Measurements from ENCODE around the gene VWA2. TPM values are rescaled to one million over a fixed set of nuclear protein-coding genes. Genes with fewer than 3 reads are reported as not detected.

VWA2 gene
- polyA plus RNA-seq, 3 donors, result 0.22 to 1.8 (median 0.68) TPM

DNA sequence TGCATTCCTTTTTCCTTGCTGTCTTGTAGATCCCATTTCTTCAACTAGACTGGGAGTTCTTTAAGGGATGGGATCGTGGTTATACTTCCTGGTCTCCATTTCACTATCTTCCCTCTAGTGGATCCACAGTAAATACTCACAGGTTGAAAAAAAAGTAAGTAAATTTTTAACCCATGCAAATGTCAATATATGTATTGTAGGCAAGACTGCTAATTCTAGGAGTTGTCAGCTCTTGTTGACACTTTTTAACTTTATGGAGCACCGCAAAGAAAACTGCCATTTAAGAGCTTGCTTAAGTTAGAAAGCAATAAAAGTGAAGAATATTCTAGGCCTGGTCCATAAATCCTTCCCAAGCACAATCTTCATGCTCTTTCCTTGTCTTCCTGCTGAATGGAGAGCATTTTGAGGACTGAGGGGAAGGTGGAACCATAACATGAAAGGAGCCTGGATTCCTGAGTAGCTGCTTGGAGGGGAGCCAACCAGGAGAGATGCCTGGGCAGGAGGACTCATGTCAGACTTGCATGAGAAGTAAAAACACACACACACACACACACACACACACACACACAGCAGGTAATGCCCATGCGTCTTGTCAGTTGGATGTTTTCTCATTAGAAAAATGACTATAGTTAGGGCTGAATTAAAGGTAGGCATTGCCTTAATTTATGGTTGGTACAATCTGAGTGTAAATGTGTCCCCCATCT lies 32.2 kb downstream of the VWA2 start:
- no peak overlapping the region for H3K27ac ChIP-seq (ENCODE audit: low read depth, low read length)
- 62 to 87% (median 81%) methylated on average over 3 of the region's 3 CpGs for WGBS, 3 donors

DNA sequence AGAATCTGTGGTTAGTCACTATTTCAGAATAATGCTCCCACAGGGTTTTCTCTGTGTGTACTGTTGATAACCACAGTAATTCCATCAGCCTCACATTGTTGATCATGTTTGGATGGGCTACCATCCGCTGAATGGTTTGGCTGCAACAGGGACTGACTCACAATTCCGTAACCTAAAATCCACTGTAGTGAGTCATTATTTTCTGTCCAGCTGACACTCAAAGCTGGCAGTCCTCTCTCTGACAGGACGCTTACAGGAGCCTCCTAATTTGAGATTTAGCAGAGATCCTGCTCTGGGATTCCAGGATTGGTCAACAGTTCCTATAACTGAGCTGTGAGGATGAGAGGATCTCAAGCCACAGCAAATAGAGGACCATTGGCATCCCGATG lies 32.7 kb downstream of the VWA2 start:
- WGBS, 3 donors, result 48 to 70% (median 61%) methylated on average over 4 of the region's 4 CpGs
- H3K27ac ChIP-seq (ENCODE audit: low read depth, low read length), result no peak overlapping the region

DNA sequence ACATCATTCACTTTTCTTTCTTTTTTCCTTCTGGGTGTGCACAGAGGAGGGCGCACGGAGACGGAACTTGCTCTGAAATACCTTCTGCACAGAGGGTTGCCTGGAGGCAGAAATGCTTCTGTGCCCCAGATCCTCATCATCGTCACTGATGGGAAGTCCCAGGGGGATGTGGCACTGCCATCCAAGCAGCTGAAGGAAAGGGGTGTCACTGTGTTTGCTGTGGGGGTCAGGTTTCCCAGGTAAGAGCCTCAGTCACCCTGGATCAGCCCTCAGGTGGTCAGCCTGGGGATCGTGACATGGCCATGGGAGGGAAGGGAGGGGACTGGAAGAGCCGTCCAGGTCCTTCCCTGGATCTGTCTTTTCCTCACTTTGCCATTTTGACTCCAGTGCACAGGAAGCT lies 33.6 kb downstream of the VWA2 start:
- 86 to 92% (median 92%) methylated on average over 6 of the region's 6 CpGs for WGBS, 3 donors

DNA sequence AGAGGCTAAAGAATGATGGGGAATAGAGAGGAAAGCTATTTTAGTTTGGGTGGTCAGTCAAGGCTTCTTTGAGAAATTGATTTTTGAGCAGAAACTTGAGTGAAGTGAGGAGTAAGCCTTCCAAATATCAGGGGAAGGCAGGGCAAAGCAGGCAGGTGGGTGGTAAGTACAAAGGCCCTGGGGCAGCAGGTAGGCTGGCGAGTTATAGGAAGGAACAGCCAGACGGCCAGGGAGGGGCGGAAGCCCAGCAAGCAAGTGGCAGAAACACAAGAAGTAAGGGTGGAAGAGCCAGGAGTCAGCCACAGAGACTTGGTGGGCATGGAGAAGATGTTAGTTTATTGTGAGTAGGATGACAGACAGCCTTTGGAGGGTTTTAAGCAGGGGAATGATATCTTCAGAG lies 34.9 kb downstream of the VWA2 start:
- H3K27ac ChIP-seq (ENCODE audit: low read depth, low read length), result no peak overlapping the region
- 85 to 91% (median 86%) methylated on average over 3 of the region's 3 CpGs for WGBS, 3 donors

More for the DNA sequence above, 33.6 kb downstream of the VWA2 start:
- no peak overlapping the region for H3K27ac ChIP-seq (ENCODE audit: low read depth, low read length)

DNA sequence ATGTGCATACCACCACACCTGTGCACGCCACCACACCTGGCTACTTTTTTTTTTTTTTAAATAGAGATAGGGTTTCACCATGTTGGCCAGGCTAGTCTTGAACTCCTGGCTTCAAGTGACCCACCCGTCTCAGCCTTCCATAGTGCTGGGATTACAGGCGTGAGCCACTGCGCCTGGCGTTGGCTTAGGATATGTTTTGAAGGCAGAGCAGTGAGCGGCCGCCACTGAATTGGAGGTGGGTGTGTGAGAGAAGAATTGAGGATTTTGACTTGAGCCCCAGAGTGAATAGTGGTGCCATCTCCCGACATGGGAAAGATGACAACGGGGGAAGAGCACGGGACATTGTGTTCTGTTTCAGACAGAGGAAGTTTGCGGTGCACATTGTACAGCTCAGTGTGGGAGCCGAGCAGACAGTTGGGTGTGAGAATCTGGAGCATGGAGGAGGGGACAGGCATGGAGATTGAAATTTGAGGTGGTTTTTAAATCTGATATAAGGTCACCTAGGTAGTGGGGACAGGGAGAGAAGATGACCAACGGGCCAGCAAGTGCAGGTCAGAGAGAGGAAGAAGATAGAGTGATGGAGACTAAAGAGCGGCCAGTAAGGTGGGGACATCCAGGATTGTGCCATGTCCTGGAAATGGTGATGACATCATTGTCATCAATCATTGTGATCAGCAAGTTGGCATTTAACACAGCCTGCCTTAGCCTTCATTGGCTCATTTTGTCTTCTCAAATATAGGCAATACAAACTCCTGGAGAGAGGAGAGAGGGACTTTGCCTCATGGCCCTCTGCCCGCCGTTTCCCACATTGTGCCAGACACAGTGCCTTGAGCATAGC lies 35.8 kb downstream of the VWA2 start:
- 92 to 95% (median 93%) methylated on average over 16 of the region's 16 CpGs for WGBS, 3 donors
- H3K27ac ChIP-seq (ENCODE audit: low read depth, low read length), result no peak overlapping the region

DNA sequence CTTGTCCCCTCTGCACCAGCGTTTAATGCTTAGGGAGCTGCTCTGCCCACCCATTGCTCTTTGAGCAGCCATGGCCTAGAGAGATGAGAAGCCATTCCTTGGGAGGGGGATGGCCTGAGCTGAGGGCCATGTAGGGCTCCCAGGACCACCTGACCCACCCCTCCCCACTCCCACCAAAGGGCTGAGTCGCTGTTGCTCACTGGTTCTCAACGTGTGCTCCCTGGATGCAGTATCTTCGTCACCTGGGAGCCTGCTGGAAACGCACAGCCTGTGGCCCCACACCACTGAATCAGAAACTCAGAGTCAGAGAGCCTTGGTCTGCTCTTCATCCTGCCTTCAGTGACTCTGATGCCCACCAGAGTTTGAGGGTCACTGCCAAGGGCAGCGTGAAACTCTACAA lies 37.0 kb downstream of the VWA2 start:
- H3K27ac ChIP-seq (ENCODE audit: low read depth, low read length), result no peak overlapping the region
- WGBS, 3 donors, result 90 to 95% (median 94%) methylated on average over 6 of the region's 6 CpGs

DNA sequence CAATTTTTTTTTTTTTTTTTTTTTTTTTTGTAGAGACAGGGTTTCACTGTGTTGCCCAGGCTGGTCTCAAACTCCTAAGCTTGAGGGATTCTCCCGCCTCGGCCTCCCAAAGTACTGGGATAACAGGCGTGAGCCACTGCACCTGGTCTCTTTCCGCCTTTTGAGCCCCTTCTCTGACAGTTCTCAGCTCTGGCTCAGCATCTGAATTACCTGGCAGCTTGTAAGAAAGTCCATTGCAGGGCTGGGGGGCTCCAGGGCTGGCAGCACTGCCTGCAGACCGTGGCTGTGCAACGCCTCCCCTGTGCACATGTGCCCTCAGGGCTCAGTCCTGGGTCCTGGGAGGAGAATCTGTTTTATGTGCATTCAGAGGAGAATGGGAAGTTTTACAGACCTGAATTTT lies 37.6 kb downstream of the VWA2 start:
- no peak overlapping the region for H3K27ac ChIP-seq (ENCODE audit: low read depth, low read length)
- 94 to 98% (median 96%) methylated on average over 6 of the region's 6 CpGs for WGBS, 3 donors

DNA sequence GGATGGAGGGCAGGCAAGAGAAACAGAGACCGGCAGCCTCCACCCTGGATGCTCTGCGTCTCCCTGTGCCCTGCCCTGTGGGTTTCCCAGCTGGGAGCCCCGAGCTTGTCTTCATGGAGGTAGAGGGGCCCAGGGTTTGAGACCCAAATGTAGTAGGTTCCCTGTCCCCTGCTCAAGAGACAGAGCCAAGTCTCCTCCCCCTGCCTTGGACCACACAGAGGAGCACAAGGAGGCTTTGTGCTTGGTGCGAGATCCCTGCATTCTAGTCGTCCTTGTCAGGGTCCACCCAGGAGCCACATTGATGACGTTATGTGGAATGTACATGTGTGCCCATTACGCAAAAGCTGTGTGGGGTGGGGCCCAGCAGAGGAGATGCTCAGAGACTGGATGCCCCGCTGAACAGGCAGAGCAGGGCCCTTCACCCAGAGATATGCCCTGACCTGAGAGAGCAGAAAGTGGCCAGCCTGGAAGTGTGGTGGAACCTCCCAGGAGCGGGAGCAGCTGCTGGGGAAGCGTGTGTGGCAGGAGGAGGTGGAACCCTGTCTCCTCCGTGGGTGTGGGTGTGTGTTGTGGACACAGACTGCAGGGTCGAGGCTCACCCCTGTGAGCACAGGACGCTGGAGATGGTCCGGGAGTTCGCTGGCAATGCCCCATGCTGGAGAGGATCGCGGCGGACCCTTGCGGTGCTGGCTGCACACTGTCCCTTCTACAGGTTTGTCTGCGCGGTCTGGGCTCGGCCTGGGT lies 39.3 kb downstream of the VWA2 start:
- no peak overlapping the region for H3K27ac ChIP-seq (ENCODE audit: low read depth, low read length)
- 82 to 95% (median 87%) methylated on average over 22 of the region's 22 CpGs for WGBS, 3 donors

DNA sequence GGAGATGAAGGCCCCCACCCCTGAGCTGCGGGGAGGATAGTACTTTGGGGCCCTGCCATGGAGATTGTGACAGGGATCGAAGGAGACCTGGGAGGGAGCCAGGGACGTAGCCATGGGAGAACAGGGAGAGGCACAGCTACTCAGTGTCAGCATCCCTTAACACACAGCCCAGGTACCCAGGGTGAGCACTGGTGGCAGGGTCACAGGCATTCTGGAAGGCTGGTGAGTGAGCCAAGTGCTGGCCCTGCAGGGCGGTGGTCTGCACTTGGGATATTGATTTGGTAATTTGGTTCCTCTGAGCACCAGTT lies 39.8 kb downstream of the VWA2 start:
- 77 to 86% (median 80%) methylated on average over 4 of the region's 4 CpGs for WGBS, 3 donors

DNA sequence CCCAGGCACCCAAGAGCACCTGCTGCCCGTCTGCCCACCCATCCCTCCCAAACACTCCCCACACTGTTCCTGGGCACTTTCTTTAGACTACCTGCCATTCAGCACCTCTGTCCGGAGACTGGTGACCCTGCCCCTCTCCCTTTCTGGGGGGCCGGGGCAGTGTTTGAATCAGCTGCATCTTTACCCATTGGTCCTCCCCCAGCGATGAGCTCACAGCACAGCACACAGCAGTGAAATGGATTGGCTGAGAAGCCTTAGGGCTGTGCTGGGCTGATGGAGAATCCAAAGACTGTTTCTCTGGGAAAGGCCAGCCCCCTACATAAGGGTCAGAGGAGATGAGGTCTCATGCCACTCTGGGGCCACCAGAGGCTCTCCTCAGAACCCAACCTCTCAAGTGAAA lies 40.2 kb downstream of the VWA2 start:
- H3K27ac ChIP-seq (ENCODE audit: low read depth, low read length), result no peak overlapping the region
- WGBS, 3 donors, result 84 to 93% (median 85%) methylated on average over 4 of the region's 4 CpGs

More for the DNA sequence above, 39.8 kb downstream of the VWA2 start:
- H3K27ac ChIP-seq (ENCODE audit: low read depth, low read length), result no peak overlapping the region

DNA sequence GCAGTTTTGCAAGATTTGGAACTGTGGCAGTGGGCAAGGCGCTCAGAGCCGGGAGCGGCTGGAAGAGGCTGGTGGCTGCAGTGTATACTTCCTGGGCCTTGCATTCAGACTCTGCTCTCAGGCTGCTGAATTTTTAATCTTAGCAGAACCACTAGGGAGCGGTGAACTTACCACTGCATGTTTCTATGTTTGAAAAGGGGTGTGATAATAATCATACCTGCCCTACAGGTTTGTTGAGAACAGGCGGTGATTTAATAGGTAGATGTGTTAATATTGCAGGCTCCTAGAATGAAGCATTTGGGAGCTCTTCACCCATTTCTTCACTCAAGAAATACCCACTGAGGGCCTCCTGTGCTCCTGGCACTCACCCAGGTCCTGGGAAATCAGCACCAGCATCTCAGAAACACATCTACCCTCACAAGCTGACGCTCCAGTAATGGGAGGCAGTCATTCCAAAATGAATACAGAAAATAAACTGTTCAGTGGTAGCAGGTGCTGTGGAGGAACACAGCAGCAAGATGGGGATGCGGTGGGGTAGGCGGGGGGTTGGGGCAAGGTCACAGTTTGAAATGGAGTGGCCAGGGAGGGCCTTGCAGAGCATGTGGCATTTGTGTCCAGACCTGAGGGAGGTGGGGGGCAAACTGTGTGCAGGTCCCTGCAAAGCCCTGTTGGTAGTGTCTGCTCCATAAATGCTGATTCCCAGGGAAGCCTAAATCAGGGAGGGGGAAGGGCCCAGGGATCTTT lies 41.0 kb downstream of the VWA2 start:
- WGBS, 3 donors, result 82 to 91% (median 87%) methylated on average over 8 of the region's 8 CpGs
- H3K27ac ChIP-seq (ENCODE audit: low read depth, low read length), result no peak overlapping the region

DNA sequence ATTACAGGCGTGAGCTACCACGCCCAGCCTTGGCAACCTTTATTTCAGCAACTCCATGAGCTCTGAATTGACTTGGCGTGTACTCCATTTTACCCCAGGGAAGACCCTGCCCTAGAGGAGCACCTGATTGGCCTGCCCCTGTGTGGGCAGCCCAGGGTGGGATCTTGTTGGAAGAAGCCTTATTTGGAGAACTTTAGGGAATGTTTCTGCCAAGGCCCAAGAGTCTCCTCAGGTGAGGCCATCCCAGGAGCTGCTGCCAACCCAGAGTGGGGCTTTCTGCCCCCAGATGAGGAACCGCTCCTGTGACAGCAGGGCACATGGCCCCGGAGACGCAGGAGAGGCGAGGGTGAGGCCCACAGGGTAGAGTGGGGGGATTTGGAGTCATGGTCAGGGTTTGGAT lies 42.0 kb downstream of the VWA2 start:
- WGBS, 3 donors, result 66 to 74% (median 73%) methylated on average over 7 of the region's 7 CpGs
- H3K27ac ChIP-seq (ENCODE audit: low read depth, low read length), result no peak overlapping the region

DNA sequence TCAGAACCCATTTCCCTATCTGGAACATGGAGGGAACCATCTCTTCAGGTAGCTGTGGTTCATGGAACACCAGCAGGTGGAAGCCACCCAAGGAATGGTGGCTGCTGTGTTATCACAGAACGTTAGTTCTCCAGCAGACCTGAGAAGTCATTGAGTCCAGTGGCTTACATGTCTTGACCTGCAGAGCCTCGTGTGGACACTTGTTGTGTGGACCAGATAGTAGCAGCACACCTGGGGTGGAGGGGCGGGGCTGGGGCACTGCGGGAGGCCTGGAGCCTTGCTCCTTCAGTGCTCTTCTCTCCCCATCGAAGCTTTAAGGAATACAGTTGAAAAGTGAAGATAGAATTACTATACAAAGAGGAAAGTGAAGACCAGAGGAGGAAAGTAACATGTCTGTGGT lies 42.4 kb downstream of the VWA2 start:
- H3K27ac ChIP-seq (ENCODE audit: low read depth, low read length), result no peak overlapping the region
- 79 to 88% (median 83%) methylated on average over 5 of the region's 5 CpGs for WGBS, 3 donors

DNA sequence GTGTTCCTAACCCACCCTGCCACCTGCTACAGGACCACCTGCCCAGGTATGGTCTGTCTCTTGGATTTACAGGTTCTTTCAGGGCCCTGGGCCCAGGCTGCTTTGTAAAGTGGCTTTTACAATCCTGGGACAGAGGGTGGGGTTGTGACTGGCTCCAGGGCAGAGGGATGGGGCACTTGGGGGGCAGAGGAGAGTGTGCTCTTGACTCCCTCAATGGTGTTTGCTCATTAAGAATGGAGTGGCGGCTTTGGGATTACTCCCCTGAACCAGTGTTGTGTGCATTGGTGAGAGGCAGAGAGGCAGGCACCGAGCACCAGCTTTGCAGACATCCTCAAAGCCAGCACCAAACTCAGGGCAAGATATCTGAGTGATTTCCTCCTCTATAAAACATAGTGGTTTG lies 43.5 kb downstream of the VWA2 start:
- 88 to 97% (median 92%) methylated on average over 2 of the region's 2 CpGs for WGBS, 3 donors

DNA sequence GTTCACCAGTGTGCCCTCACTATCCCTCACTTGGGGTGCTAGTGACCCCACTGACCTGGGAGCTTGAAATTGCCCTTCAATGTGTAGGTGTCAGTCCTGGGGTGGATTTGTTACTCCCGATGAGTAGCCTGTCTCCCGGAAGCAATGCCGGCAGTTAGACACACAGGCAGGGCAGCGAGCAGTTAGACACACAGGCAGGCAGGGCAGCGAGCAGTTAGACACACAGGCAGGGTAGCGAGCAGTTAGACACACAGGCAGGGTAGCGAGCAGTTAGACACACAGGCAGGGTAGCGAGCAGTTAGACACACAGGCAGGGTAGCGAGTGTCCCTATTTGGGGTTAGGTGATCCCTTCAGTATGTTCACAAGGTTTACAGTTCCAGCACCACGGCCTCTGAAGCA lies 44.0 kb downstream of the VWA2 start:
- 92 to 95% (median 94%) methylated on average over 10 of the region's 10 CpGs for WGBS, 3 donors
- H3K27ac ChIP-seq (ENCODE audit: low read depth, low read length), result no peak overlapping the region

More for the DNA sequence above, 43.5 kb downstream of the VWA2 start:
- H3K27ac ChIP-seq (ENCODE audit: low read depth, low read length), result no peak overlapping the region

DNA sequence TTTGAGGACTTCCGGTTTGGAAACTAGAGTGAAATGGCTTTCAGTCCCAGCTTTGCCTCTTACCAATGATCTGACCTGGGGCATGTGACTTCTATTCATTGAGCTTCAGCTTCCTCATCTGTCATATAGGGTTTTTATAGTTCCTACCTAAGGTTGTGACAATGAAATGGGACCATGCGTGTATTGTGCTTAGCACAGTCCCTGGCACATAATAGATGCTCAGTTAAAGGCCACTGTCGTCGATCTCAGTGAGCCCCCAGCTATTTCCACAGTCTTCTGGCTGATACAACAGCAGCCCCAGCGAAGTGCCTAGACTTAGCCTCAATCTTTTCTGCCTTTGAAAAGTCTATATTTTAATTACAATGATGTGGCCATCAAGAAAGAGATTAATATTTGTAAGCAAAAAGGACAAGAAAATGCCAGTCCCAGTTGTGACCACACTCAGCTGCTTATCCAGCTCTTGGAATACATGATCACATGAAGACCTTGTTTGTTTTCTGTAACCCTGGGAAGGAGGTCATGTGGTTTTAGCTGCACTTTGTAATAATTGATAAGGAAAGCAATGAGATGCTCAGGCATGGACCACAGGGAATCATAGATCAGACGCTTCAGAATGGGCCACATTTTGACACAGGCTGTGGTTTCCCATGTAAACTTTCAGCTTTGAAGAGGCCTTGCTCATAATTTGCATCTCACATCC lies 44.6 kb downstream of the VWA2 start:
- WGBS, 3 donors, result 90 to 92% (median 91%) methylated on average over 6 of the region's 6 CpGs

DNA sequence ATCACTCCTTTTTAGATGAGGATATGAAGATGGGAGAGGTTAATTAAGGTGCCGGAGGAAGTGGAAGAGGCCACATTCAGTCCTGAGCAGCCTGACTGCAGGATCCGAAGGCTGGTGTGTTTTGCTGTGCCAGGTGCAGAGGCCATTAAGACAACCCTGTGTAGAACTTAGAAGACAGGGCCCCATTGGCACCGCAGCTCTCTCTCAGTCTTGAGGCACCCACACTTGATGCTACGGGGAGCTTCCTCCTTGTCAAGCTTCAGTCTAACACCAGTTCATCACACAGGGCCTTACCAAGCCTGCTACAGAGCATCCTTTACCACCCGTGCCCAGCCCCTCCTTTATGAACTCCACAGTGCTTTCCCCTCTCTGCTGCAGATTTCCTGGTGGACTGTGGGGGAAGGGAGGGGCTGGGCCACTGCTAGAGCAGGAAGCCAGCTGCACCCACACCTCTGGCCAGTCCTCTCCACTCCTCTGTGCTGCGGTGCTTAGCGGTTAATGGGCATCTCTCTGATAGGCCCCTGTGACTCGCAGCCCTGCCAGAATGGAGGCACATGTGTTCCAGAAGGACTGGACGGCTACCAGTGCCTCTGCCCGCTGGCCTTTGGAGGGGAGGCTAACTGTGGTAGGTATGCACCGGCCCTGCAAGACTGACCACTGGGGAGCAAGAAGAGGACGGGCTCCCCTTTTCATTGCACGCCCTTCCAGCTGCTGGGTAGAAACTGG lies 45.5 kb downstream of the VWA2 start:
- WGBS, 3 donors, result 80 to 90% (median 81%) methylated on average over 13 of the region's 13 CpGs
- no peak overlapping the region for H3K27ac ChIP-seq (ENCODE audit: low read depth, low read length)

More for the DNA sequence above, 44.6 kb downstream of the VWA2 start:
- no peak overlapping the region for H3K27ac ChIP-seq (ENCODE audit: low read depth, low read length)

Measured in adipose tissue (tissue), 3 donors.